ENCODE measurements around the gene CDH22. TPM values are rescaled to one million over a fixed set of nuclear protein-coding genes. Genes with fewer than 3 reads are reported as not detected.

CDH22 gene
- total and polyA plus RNA-seq, 7 experiments from 2014 or later = not detected

DNA sequence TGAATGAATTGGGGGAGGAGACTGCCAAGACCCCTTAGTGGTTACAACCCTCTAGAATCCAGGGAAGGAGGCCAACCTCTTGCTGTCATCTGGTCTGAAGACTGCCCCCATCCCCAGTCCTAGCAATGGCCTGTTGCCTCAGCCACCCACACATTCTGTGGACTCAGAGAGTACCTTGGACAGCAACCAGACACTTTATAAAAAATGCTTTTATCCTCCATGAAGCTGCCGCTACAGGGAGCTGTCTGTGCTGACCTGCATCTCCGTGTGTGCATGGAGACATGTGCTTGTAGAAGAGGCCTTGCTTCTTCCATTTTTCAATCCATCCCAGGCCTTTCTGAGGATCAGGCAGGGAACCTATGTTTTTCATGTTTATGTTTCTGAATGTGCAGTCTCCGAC lies 15.2 kb downstream of the CDH22 start:
- ChIA-PET POLR2A (no interaction called here), CTCF (no interaction called here)
- H3K27ac ChIP-seq (ENCODE audit: low read depth, low read length) = no peak overlapping the region
- ATAC-seq (no peak), DNase-seq (no peak)
- Mint-ChIP-seq H3K4me1 (no peaks in the 10 kb centered on the region), H3K4me3 (no peak overlapping the region), H3K27ac (no peak overlapping the region), H3K36me3 (peaks cover 0 to 3% (median 0%) of the 10 kb centered on the region in 5 donors), H3K27me3 (peaks cover 10 to 63% (median 50%) of the 10 kb centered on the region in 5 donors), H3K9me3 (peaks cover 0 to 4% (median 0%) of the 10 kb centered on the region in 11 donors)
- H3K36me3 ChIP-seq (ENCODE audit: control insufficient read depth in 2 of 3, insufficient read depth in 3 of 3, low read length in 3 of 3) = no peaks in the 10 kb centered on the region
- H3K9me3 ChIP-seq (ENCODE audit: control insufficient read depth in 2 of 3, low read length in 3 of 3) = no peaks in the 10 kb centered on the region
- no peaks in the 10 kb centered on the region for H3K4me1 ChIP-seq (ENCODE audit: control insufficient read depth in 2 of 2, insufficient read depth in 2 of 2, low read length in 2 of 2)
- no peak overlapping the region for H3K4me3 ChIP-seq (ENCODE audit: low read length)
- H3K27me3 ChIP-seq (ENCODE audit: control insufficient read depth in 2 of 2, insufficient read depth in 2 of 2, low read length in 2 of 2) = peaks cover 0 to 4% of the 10 kb centered on the region in 2 donors
- intact Hi-C loops (cut with micrococcal nuclease) = no loop called here

DNA sequence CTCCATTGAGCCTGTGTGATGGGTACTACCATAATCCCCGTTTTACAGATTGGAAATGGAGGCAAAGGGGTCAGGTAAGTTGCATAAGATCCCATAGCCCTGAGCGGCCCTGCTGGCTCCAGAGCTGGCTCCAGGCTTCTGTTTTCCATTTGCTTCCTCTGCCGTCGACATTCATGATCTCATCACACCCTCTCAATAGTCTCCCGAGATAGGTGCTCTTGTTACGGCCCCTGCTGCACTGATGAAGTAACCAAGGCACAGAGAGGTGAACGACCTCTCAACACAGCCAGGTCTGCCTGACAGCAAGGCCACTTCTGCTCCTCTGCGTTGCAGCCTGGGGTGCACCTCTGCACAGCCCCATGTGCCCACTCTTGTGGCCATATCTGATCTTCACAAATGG lies 16.9 kb downstream of the CDH22 start:
- Mint-ChIP-seq H3K36me3 (peaks cover 0 to 3% (median 0%) of the 10 kb centered on the region in 5 donors), H3K27me3 (peaks cover 5 to 51% (median 44%) of the 10 kb centered on the region in 5 donors), H3K9me3 (peaks cover 0 to 4% (median 0%) of the 10 kb centered on the region in 11 donors), H3K27ac (no peak overlapping the region), H3K4me1 (no peaks in the 10 kb centered on the region), H3K4me3 (no peak overlapping the region)
- ChIA-PET CTCF (no interaction called here), POLR2A (no interaction called here)
- ATAC-seq = no peak
- Histone ChIP-seq H3K27me3 (ENCODE audit: control insufficient read depth in 2 of 2, insufficient read depth in 2 of 2, low read length in 2 of 2) (peaks cover 0 to 4% of the 10 kb centered on the region in 2 donors), H3K4me3 (ENCODE audit: low read length) (no peak overlapping the region), H3K4me1 (ENCODE audit: control insufficient read depth in 2 of 2, insufficient read depth in 2 of 2, low read length in 2 of 2) (no peaks in the 10 kb centered on the region), H3K36me3 (ENCODE audit: control insufficient read depth in 2 of 3, insufficient read depth in 3 of 3, low read length in 3 of 3) (no peaks in the 10 kb centered on the region), H3K9me3 (ENCODE audit: control insufficient read depth in 2 of 3, low read length in 3 of 3) (no peaks in the 10 kb centered on the region), H3K27ac (ENCODE audit: low read depth, low read length) (no peak overlapping the region)
- intact Hi-C loops (cut with micrococcal nuclease) = no loop called here
- no peak for DNase-seq

DNA sequence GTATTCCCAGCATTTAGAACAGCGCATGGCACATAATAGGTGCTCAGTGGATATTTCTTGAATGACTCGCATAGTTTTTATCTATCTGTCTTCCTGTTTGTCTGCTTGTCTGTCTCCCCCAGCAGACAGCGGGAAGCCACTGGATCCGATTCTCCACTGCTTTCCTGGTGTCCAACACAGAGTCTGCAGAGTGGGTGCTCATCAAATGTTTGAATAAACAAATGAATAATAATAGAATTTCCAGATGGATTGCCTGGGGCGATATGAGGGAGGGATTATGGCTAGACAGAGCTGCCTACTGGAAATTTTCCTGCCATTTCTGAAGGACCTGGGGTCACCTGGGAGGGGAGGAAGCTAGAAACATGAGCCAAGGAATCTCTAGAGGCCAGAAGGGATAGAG lies 18.9 kb downstream of the CDH22 start:
- H3K27me3 Mint-ChIP-seq = peaks cover 5 to 44% (median 36%) of the 10 kb centered on the region in 5 donors

DNA sequence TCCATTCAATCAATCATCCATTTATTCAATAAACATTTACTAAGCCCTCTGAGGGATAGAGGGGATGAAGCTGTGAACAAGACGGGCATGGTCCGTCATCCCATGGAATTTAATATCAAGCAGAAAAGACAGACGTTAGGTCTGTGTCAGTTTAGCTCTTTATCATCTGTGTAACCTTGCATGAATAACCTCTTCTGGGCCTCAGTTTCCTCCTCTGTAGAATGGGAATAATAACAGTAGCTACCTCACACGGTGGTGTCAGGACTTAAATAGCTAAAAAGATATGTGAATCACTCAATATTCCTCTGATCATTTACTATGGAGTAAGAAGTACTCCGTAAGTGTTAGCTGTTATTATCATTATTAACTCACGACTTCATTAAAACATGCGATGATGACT lies 21.3 kb downstream of the CDH22 start:
- H3K4me1 Mint-ChIP-seq = no peaks in the 10 kb centered on the region
- H3K9me3 Mint-ChIP-seq = no peaks in the 10 kb centered on the region
- no peak overlapping the region for H3K4me3 Mint-ChIP-seq
- H3K4me3 ChIP-seq (ENCODE audit: low read length) = no peak overlapping the region
- H3K27me3 ChIP-seq (ENCODE audit: control insufficient read depth in 2 of 2, insufficient read depth in 2 of 2, low read length in 2 of 2) = no peaks in the 10 kb centered on the region
- H3K9me3 ChIP-seq (ENCODE audit: control insufficient read depth in 2 of 3, low read length in 3 of 3) = no peaks in the 10 kb centered on the region
- no peak overlapping the region for H3K27ac ChIP-seq (ENCODE audit: low read depth, low read length)
- peaks cover 14 to 45% (median 33%) of the 10 kb centered on the region in 5 donors for H3K27me3 Mint-ChIP-seq
- POLR2A ChIA-PET = interaction anchor here (0.6 kb wide), 1 partner anchor 487 kb away, joined by 5 read pairs; no protein-coding TSS in a partner anchor
- H3K36me3 ChIP-seq (ENCODE audit: control insufficient read depth in 2 of 3, insufficient read depth in 3 of 3, low read length in 3 of 3) = no peaks in the 10 kb centered on the region
- no peak for DNase-seq
- H3K4me1 ChIP-seq (ENCODE audit: control insufficient read depth in 2 of 2, insufficient read depth in 2 of 2, low read length in 2 of 2) = no peaks in the 10 kb centered on the region
- CTCF ChIA-PET = interaction anchor here (0.8 kb wide), 1 partner anchor 12 kb away, joined by 3 read pairs; no protein-coding TSS in a partner anchor
- intact Hi-C loops (cut with micrococcal nuclease) = no loop called here
- H3K27ac Mint-ChIP-seq = no peak overlapping the region
- H3K36me3 Mint-ChIP-seq = no peaks in the 10 kb centered on the region
- ATAC-seq = no peak

More for the DNA sequence above, 18.9 kb downstream of the CDH22 start:
- Histone ChIP-seq H3K9me3 (ENCODE audit: control insufficient read depth in 2 of 3, low read length in 3 of 3) (no peaks in the 10 kb centered on the region), H3K4me1 (ENCODE audit: control insufficient read depth in 2 of 2, insufficient read depth in 2 of 2, low read length in 2 of 2) (no peaks in the 10 kb centered on the region), H3K27me3 (ENCODE audit: control insufficient read depth in 2 of 2, insufficient read depth in 2 of 2, low read length in 2 of 2) (no peaks in the 10 kb centered on the region), H3K36me3 (ENCODE audit: control insufficient read depth in 2 of 3, insufficient read depth in 3 of 3, low read length in 3 of 3) (no peaks in the 10 kb centered on the region), H3K4me3 (ENCODE audit: low read length) (no peak overlapping the region), H3K27ac (ENCODE audit: low read depth, low read length) (no peak overlapping the region)
- Mint-ChIP-seq H3K4me1 (no peaks in the 10 kb centered on the region), H3K36me3 (peaks cover 0 to 3% (median 0%) of the 10 kb centered on the region in 5 donors), H3K9me3 (peaks cover 0 to 4% (median 0%) of the 10 kb centered on the region in 11 donors), H3K4me3 (no peak overlapping the region), H3K27ac (no peak overlapping the region)
- intact Hi-C loops (cut with micrococcal nuclease) = no loop called here
- ChIA-PET CTCF (no interaction called here), POLR2A (no interaction called here)
- ATAC-seq = no peak
- DNase-seq = no peak

DNA sequence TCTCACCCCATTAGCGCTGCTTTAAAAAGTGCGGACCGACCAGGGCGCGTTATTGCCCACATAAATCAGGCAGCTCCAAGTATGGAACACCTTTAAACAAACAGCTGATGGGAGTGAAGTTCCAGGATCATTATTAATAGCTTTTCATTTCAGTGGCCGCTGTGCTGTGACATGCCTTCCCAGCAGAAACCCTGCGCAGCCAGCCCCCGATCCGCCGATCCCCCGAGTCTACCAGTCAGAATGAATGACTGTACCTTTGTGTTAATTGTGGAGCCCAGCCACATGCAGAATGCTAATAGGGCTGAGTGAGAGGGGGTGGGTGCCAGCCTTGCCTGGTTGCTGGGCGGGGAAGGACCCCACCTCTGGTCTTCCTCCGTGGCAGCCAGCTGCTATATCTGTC lies 21.9 kb downstream of the CDH22 start:
- H3K27me3 Mint-ChIP-seq = peaks cover 15 to 46% (median 30%) of the 10 kb centered on the region in 5 donors
- H3K36me3 ChIP-seq (ENCODE audit: control insufficient read depth in 2 of 3, insufficient read depth in 3 of 3, low read length in 3 of 3) = no peaks in the 10 kb centered on the region
- no peak overlapping the region for H3K27ac ChIP-seq (ENCODE audit: low read depth, low read length)
- H3K4me3 Mint-ChIP-seq = no peak overlapping the region
- no peaks in the 10 kb centered on the region for H3K4me1 Mint-ChIP-seq
- no peak overlapping the region for H3K27ac Mint-ChIP-seq
- no peaks in the 10 kb centered on the region for H3K4me1 ChIP-seq (ENCODE audit: control insufficient read depth in 2 of 2, insufficient read depth in 2 of 2, low read length in 2 of 2)
- H3K27me3 ChIP-seq (ENCODE audit: control insufficient read depth in 2 of 2, insufficient read depth in 2 of 2, low read length in 2 of 2) = no peaks in the 10 kb centered on the region
- CTCF ChIA-PET = interaction anchor here (0.8 kb wide), 1 partner anchor 13 kb away, joined by 3 read pairs; no protein-coding TSS in a partner anchor
- H3K36me3 Mint-ChIP-seq = no peaks in the 10 kb centered on the region
- no peaks in the 10 kb centered on the region for H3K9me3 Mint-ChIP-seq
- intact Hi-C loops (cut with micrococcal nuclease) = no loop called here
- no peak for DNase-seq
- no peak overlapping the region for H3K4me3 ChIP-seq (ENCODE audit: low read length)
- POLR2A ChIA-PET = no interaction called here
- no peaks in the 10 kb centered on the region for H3K9me3 ChIP-seq (ENCODE audit: control insufficient read depth in 2 of 3, low read length in 3 of 3)
- no peak for ATAC-seq

DNA sequence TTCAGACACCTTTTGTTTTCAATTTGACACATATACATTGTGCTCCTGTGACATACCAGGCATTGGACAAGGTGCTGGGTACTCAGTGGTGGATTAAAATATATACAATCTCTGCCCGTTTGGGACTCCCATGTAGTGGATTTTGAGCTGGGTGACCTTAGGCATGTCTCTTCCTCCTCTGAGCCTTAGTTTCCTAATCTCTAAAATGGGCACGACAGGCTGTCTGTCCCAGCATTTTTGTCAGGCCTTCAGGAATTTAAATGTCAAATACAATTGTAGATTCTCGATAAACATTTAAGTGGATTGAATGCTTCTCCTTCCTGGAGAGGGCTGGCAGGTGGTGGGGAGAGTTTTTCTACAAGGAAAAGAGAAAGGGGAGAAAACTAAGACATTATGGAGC lies 22.6 kb downstream of the CDH22 start:
- Histone ChIP-seq H3K9me3 (ENCODE audit: control insufficient read depth in 2 of 3, low read length in 3 of 3) (no peaks in the 10 kb centered on the region), H3K36me3 (ENCODE audit: control insufficient read depth in 2 of 3, insufficient read depth in 3 of 3, low read length in 3 of 3) (no peaks in the 10 kb centered on the region), H3K27ac (ENCODE audit: low read depth, low read length) (no peak overlapping the region), H3K4me1 (ENCODE audit: control insufficient read depth in 2 of 2, insufficient read depth in 2 of 2, low read length in 2 of 2) (no peaks in the 10 kb centered on the region), H3K27me3 (ENCODE audit: control insufficient read depth in 2 of 2, insufficient read depth in 2 of 2, low read length in 2 of 2) (no peaks in the 10 kb centered on the region), H3K4me3 (ENCODE audit: low read length) (no peak overlapping the region)
- ChIA-PET CTCF (no interaction called here), POLR2A (no interaction called here)
- H3K4me3 Mint-ChIP-seq = no peak overlapping the region
- H3K4me1 Mint-ChIP-seq = no peaks in the 10 kb centered on the region
- H3K27ac Mint-ChIP-seq = no peak overlapping the region
- intact Hi-C loops (cut with micrococcal nuclease) = no loop called here
- no peaks in the 10 kb centered on the region for H3K36me3 Mint-ChIP-seq
- H3K9me3 Mint-ChIP-seq = peaks cover 0 to under 1% (median 0%) of the 10 kb centered on the region in 11 donors
- ATAC-seq = no peak
- no peak for DNase-seq
- H3K27me3 Mint-ChIP-seq = peaks cover 17 to 51% (median 34%) of the 10 kb centered on the region in 5 donors

DNA sequence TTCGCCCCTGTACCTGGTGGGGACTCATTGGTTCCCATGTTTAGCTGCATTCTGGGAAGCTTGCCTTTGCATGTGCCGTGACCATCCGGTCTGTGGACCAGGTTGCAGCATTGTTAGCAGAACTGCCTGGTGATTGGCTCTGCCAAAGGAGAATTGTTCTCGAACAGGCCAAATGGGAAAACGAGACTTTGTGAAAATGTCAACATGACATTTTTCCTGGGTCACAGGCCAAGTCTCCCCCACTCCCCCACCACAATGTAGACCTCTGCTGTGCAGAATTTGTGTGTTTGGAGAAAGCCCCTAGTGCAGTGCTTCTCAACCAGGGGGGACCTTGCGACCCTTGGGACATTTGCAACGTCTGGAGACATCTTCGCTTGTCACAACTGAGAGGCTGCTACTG lies 23.2 kb downstream of the CDH22 start:
- H3K36me3 ChIP-seq (ENCODE audit: control insufficient read depth in 2 of 3, insufficient read depth in 3 of 3, low read length in 3 of 3) = no peaks in the 10 kb centered on the region
- no peaks in the 10 kb centered on the region for H3K27me3 ChIP-seq (ENCODE audit: control insufficient read depth in 2 of 2, insufficient read depth in 2 of 2, low read length in 2 of 2)
- Mint-ChIP-seq H3K4me1 (no peaks in the 10 kb centered on the region), H3K4me3 (no peak overlapping the region), H3K27ac (no peak overlapping the region), H3K27me3 (peaks cover 17 to 47% (median 30%) of the 10 kb centered on the region in 5 donors), H3K36me3 (no peaks in the 10 kb centered on the region), H3K9me3 (peaks cover 0 to 2% (median 0%) of the 10 kb centered on the region in 11 donors)
- DNase-seq (no peak), ATAC-seq (no peak)
- H3K9me3 ChIP-seq (ENCODE audit: control insufficient read depth in 2 of 3, low read length in 3 of 3) = no peaks in the 10 kb centered on the region
- no peak overlapping the region for H3K4me3 ChIP-seq (ENCODE audit: low read length)
- CTCF ChIA-PET = no interaction called here
- no peaks in the 10 kb centered on the region for H3K4me1 ChIP-seq (ENCODE audit: control insufficient read depth in 2 of 2, insufficient read depth in 2 of 2, low read length in 2 of 2)
- POLR2A ChIA-PET = no interaction called here
- intact Hi-C loops (cut with micrococcal nuclease) = no loop called here
- H3K27ac ChIP-seq (ENCODE audit: low read depth, low read length) = no peak overlapping the region

Data from naive thymus-derived CD4-positive, alpha-beta T cell (primary cell).